ENCODE measurements around the gene MZB1.

DNA sequence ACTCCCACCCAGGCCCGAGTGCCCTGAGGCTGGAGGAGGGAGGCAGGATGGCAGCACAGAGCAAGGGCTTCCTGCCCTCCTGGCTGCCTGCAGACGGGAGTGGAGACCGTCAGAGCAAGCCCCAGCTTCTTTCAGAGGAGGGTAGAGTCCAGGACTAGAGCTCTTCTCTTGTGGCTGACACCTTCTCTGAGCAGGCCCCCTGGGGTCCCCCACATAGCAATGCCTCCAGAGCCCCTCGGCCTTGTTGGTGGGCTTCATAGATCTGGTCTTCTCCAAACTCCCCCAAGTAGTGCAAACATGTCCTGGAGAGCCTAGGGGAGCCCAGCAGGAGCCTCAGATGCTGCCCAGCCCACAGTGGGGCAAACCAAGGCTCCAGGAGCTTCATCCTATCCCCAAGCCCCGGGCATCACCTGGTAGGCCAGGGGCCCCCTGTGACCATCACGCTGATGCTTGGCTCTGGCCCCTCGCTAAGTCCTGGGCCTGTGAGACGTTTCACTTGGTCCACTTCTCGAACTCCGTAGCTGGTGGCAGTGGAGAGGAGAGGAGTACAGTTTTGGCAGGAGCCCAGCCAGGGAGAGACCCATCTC is 2.0 kb downstream of the MZB1 start:
- TF ChIP-seq, protein P1, sequence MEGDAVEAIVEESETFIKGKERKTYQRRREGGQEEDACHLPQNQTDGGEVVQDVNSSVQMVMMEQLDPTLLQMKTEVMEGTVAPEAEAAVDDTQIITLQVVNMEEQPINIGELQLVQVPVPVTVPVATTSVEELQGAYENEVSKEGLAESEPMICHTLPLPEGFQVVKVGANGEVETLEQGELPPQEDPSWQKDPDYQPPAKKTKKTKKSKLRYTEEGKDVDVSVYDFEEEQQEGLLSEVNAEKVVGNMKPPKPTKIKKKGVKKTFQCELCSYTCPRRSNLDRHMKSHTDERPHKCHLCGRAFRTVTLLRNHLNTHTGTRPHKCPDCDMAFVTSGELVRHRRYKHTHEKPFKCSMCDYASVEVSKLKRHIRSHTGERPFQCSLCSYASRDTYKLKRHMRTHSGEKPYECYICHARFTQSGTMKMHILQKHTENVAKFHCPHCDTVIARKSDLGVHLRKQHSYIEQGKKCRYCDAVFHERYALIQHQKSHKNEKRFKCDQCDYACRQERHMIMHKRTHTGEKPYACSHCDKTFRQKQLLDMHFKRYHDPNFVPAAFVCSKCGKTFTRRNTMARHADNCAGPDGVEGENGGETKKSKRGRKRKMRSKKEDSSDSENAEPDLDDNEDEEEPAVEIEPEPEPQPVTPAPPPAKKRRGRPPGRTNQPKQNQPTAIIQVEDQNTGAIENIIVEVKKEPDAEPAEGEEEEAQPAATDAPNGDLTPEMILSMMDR (IDR thresholded peaks at IDR 0.05), result no peak
- no peak for TF ChIP-seq POLR2A (IDR thresholded peaks at IDR 0.05)

Data from thyroid gland (tissue), 4 donors.